Glomerular visceral epithelial cell (primary cell): Measurements from ENCODE around the gene MYT1.

ENCODE experiments used
- DNase-seq: peaks from one replicate; pipeline ENCODE4 v3.0.0-alpha.2; 2016; ENCODE audit errors: extremely low spot score

Gene MYT1

GRCh38 chr20:64189986-64190385 is 25.7 kb downstream of the MYT1 start:
- DNase-seq, result no peak

- DNase-seq, result no peak
Observed at GRCh38 chr20:64191002-64191401, 26.8 kb downstream of the MYT1 start.

GRCh38 chr20:64192406-64192805 is 28.2 kb downstream of the MYT1 start:
- no peak for DNase-seq

- no peak for DNase-seq
Observed at GRCh38 chr20:64193058-64193457, 28.8 kb downstream of the MYT1 start.

- no peak for DNase-seq
Observed at GRCh38 chr20:64194269-64194668, 30.0 kb downstream of the MYT1 start.

- DNase-seq, result no peak
Observed at GRCh38 chr20:64196309-64196708, 32.1 kb downstream of the MYT1 start.

GRCh38 chr20:64196847-64197306 is 32.6 kb downstream of the MYT1 start:
- DNase-seq, result no peak

GRCh38 chr20:64198347-64198746 is 34.1 kb downstream of the MYT1 start:
- DNase-seq, result no peak

- DNase-seq, result no peak
Observed at GRCh38 chr20:64199395-64199794, 35.1 kb downstream of the MYT1 start.

GRCh38 chr20:64200740-64201139 is 36.5 kb downstream of the MYT1 start:
- no peak for DNase-seq

GRCh38 chr20:64201653-64202052 is 37.4 kb downstream of the MYT1 start:
- no peak for DNase-seq

- DNase-seq, result no peak
Observed at GRCh38 chr20:64203037-64203777, 39.0 kb downstream of the MYT1 start.

GRCh38 chr20:64205611-64206026 is 41.4 kb downstream of the MYT1 start:
- no peak for DNase-seq

- DNase-seq, result no peak
Observed at GRCh38 chr20:64206614-64207013, 42.4 kb downstream of the MYT1 start.

GRCh38 chr20:64207641-64208590 is 43.7 kb downstream of the MYT1 start:
- no peak for DNase-seq

GRCh38 chr20:64209148-64209547 is 44.9 kb downstream of the MYT1 start:
- no peak for DNase-seq

GRCh38 chr20:64210656-64211369 is 46.6 kb downstream of the MYT1 start:
- DNase-seq, result no peak

GRCh38 chr20:64211874-64212658 is 47.8 kb downstream of the MYT1 start:
- no peak for DNase-seq

- DNase-seq, result peak; percentile 29
Observed at GRCh38 chr20:64212755-64213154, 48.5 kb downstream of the MYT1 start.

GRCh38 chr20:64214113-64214512 is 49.9 kb downstream of the MYT1 start:
- no peak for DNase-seq

GRCh38 chr20:64214952-64215351 is 50.7 kb downstream of the MYT1 start:
- no peak for DNase-seq
